ENCODE data around the gene CXCL6. TPM values are rescaled to one million over a fixed set of nuclear protein-coding genes. Genes with fewer than 3 reads are reported as not detected.

The CXCL6 gene
- total RNA-seq, 4 donors from 2014 or later: not detected

- Histone ChIP-seq H3K27ac (no peak overlapping the region), H3K9me3 (no peaks in the 10 kb centered on the region), H3K4me1 (no peaks in the 10 kb centered on the region), H3K36me3 (no peaks in the 10 kb centered on the region), H3K4me3 (no peak overlapping the region), H3K27me3 (no peaks in the 10 kb centered on the region)
- TF ChIP-seq EP300 (IDR thresholded peaks at IDR 0.05) (no peak), POLR2AphosphoS5 (IDR thresholded peaks at IDR 0.05) (no peak), CTCF (IDR thresholded peaks at IDR 0.05) (no peak), POLR2A (IDR thresholded peaks at IDR 0.05) (no peak)
- no peak for DNase-seq (ENCODE audit: low spot score in 2 of 2)
- 54% methylated on average over 3 of the region's 3 CpGs for WGBS
Observed at GRCh38 chr4:73816814-73817213, 19.7 kb upstream of the CXCL6 start.

- Histone ChIP-seq H3K36me3 (no peaks in the 10 kb centered on the region), H3K27me3 (no peaks in the 10 kb centered on the region), H3K27ac (no peak overlapping the region), H3K9me3 (no peaks in the 10 kb centered on the region), H3K4me1 (no peaks in the 10 kb centered on the region), H3K4me3 (no peak overlapping the region)
- WGBS: 79% methylated on average over 1 of the region's 1 CpG
- TF ChIP-seq POLR2AphosphoS5 (IDR thresholded peaks at IDR 0.05) (no peak), CTCF (IDR thresholded peaks at IDR 0.05) (no peak), POLR2A (IDR thresholded peaks at IDR 0.05) (no peak), EP300 (IDR thresholded peaks at IDR 0.05) (no peak)
- DNase-seq (ENCODE audit: low spot score in 2 of 2): no peak
Observed at GRCh38 chr4:73817341-73817740, 19.1 kb upstream of the CXCL6 start.

GRCh38 chr4:73821325-73821724, 15.2 kb upstream of the CXCL6 start:
- no peaks in the 10 kb centered on the region for H3K36me3 ChIP-seq
- no peaks in the 10 kb centered on the region for H3K9me3 ChIP-seq
- H3K4me3 ChIP-seq: no peak overlapping the region
- H3K27ac ChIP-seq: no peak overlapping the region
- no peak for DNase-seq (ENCODE audit: low spot score in 2 of 2)
- TF ChIP-seq POLR2A (IDR thresholded peaks at IDR 0.05) (no peak), EP300 (IDR thresholded peaks at IDR 0.05) (no peak), POLR2AphosphoS5 (IDR thresholded peaks at IDR 0.05) (no peak), CTCF (IDR thresholded peaks at IDR 0.05) (no peak)
- no peaks in the 10 kb centered on the region for H3K4me1 ChIP-seq
- no peaks in the 10 kb centered on the region for H3K27me3 ChIP-seq
- WGBS: 91% methylated on average over 4 of the region's 4 CpGs

GRCh38 chr4:73822389-73822788, 14.1 kb upstream of the CXCL6 start:
- H3K36me3 ChIP-seq: no peaks in the 10 kb centered on the region
- H3K4me1 ChIP-seq: no peaks in the 10 kb centered on the region
- no peak overlapping the region for H3K4me3 ChIP-seq
- no peak for DNase-seq (ENCODE audit: low spot score in 2 of 2)
- WGBS: 83% methylated on average over 3 of the region's 3 CpGs
- no peaks in the 10 kb centered on the region for H3K27me3 ChIP-seq
- no peak for TF ChIP-seq CTCF (IDR thresholded peaks at IDR 0.05)
- TF ChIP-seq EP300 (IDR thresholded peaks at IDR 0.05): no peak
- no peak for TF ChIP-seq POLR2A (IDR thresholded peaks at IDR 0.05)
- TF ChIP-seq POLR2AphosphoS5 (IDR thresholded peaks at IDR 0.05): no peak
- no peak overlapping the region for H3K27ac ChIP-seq
- H3K9me3 ChIP-seq: no peaks in the 10 kb centered on the region

- H3K9me3 ChIP-seq: no peaks in the 10 kb centered on the region
- no peak for DNase-seq (ENCODE audit: low spot score in 2 of 2)
- H3K36me3 ChIP-seq: no peaks in the 10 kb centered on the region
- TF ChIP-seq POLR2AphosphoS5 (IDR thresholded peaks at IDR 0.05): no peak
- no peak for TF ChIP-seq POLR2A (IDR thresholded peaks at IDR 0.05)
- TF ChIP-seq EP300 (IDR thresholded peaks at IDR 0.05): no peak
- TF ChIP-seq CTCF (IDR thresholded peaks at IDR 0.05): no peak
- H3K4me3 ChIP-seq: no peak overlapping the region
- no peak overlapping the region for H3K27ac ChIP-seq
- no peaks in the 10 kb centered on the region for H3K27me3 ChIP-seq
- H3K4me1 ChIP-seq: no peaks in the 10 kb centered on the region
Observed at GRCh38 chr4:73822812-73823504, 13.5 kb upstream of the CXCL6 start.
